Stimulated activated CD8-positive, alpha-beta memory T cell treated with anti-CD3 and anti-CD28 coated beads, Interleukin-4, amount 100 ng/mL, for 48 hours (primary cell): ENCODE data around the gene RBFOX2.

Source experiments
- DNase-seq: peaks from one replicate; pipeline ENCODE4 v3.0.0-alpha.2; 2020

The RBFOX2 gene

GRCh38 chr22:35892192-35892591, 136.4 kb downstream of the RBFOX2 start:
- DNase-seq: no peak

GRCh38 chr22:35891442-35891841, 137.2 kb downstream of the RBFOX2 start:
- DNase-seq: no peak

- DNase-seq: no peak
Measured at GRCh38 chr22:35889071-35889470, 139.6 kb downstream of the RBFOX2 start.

GRCh38 chr22:35888181-35888870, 140.3 kb downstream of the RBFOX2 start:
- no peak for DNase-seq

- DNase-seq: no peak
Measured at GRCh38 chr22:35887296-35887875, 141.2 kb downstream of the RBFOX2 start.

GRCh38 chr22:35886309-35886708, 142.3 kb downstream of the RBFOX2 start:
- no peak for DNase-seq

- no peak for DNase-seq
Measured at GRCh38 chr22:35884529-35884928, 144.1 kb downstream of the RBFOX2 start.

GRCh38 chr22:35883031-35883620, 145.5 kb downstream of the RBFOX2 start:
- no peak for DNase-seq

- DNase-seq: no peak
Measured at GRCh38 chr22:35882211-35883030, 146.2 kb downstream of the RBFOX2 start.

- DNase-seq: no peak
Measured at GRCh38 chr22:35879351-35879750, 149.3 kb downstream of the RBFOX2 start.

- DNase-seq: no peak
Measured at GRCh38 chr22:35873426-35873825, 155.2 kb downstream of the RBFOX2 start.

- no peak for DNase-seq
Measured at GRCh38 chr22:35872451-35872850, 156.2 kb downstream of the RBFOX2 start.

GRCh38 chr22:35870517-35871293, 157.9 kb downstream of the RBFOX2 start:
- DNase-seq: no peak

- no peak for DNase-seq
Measured at GRCh38 chr22:35868938-35869337, 159.7 kb downstream of the RBFOX2 start.

GRCh38 chr22:35866651-35867050, 162.0 kb downstream of the RBFOX2 start:
- DNase-seq: no peak

GRCh38 chr22:35864545-35865165, 164.0 kb downstream of the RBFOX2 start:
- no peak for DNase-seq

- no peak for DNase-seq
Measured at GRCh38 chr22:35863432-35863831, 165.2 kb downstream of the RBFOX2 start.

GRCh38 chr22:35862697-35863096, 165.9 kb downstream of the RBFOX2 start:
- no peak for DNase-seq

GRCh38 chr22:35861451-35861850, 167.2 kb downstream of the RBFOX2 start:
- no peak for DNase-seq

GRCh38 chr22:35860837-35861236, 167.8 kb downstream of the RBFOX2 start:
- no peak for DNase-seq

GRCh38 chr22:35860087-35860733, 168.4 kb downstream of the RBFOX2 start:
- DNase-seq: no peak

GRCh38 chr22:35854334-35854733, 174.3 kb downstream of the RBFOX2 start:
- DNase-seq: no peak
